H9 (cell line): ENCODE data around the gene ANKDD1A. TPM values are rescaled to one million over a fixed set of nuclear protein-coding genes. Genes with fewer than 3 reads are reported as not detected.
A peak's percentile ranks its signal among the peaks of the same experiment; 100 is the strongest.

ENCODE experiments used
- DNase-seq: peaks from one replicate; pipeline ENCODE4 v3.0.0-alpha.2; 2017
- H2AFZ ChIP-seq: one replicate; pipeline ENCODE4 v1.6.1; 2013; ENCODE audit warnings: mild to moderate bottlenecking, low read length, control low read depth, moderate library complexity
- H2AK5ac ChIP-seq: 2 replicates; pipeline ENCODE4 v1.6.1; 2013; ENCODE audit warnings: low read length, control low read depth, mixed read lengths; ENCODE audit not compliant: insufficient read length
- H2BK120ac ChIP-seq: one replicate; pipeline ENCODE4 v1.6.1; 2013; ENCODE audit warnings: low read depth, mild to moderate bottlenecking, low read length, control low read depth, inconsistent platforms; ENCODE audit not compliant: poor library complexity, severe bottlenecking
- H2BK12ac ChIP-seq: 2 replicates; pipeline ENCODE4 v1.6.1; 2013; ENCODE audit warnings: low read length, control low read depth, mixed read lengths, low read depth; ENCODE audit not compliant: insufficient read length
- H2BK15ac ChIP-seq: 2 replicates; pipeline ENCODE4 v1.6.1; 2013; ENCODE audit warnings: low read depth, low read length, control low read depth
- H2BK20ac ChIP-seq: one replicate; pipeline ENCODE4 v1.6.1; 2013; ENCODE audit warnings: low read depth, mild to moderate bottlenecking, low read length, control low read depth, inconsistent platforms; ENCODE audit not compliant: poor library complexity, severe bottlenecking
- H2BK5ac ChIP-seq: 2 replicates; pipeline ENCODE4 v1.6.1; 2013; ENCODE audit warnings: low read length, control low read depth, mixed read lengths; ENCODE audit not compliant: insufficient read length
- H3K14ac ChIP-seq: 2 replicates; pipeline ENCODE4 v1.6.1; 2013; ENCODE audit warnings: low read length, control low read depth; ENCODE audit not compliant: insufficient read depth
- H3K18ac ChIP-seq: 2 replicates; pipeline ENCODE4 v1.6.1; 2013; ENCODE audit warnings: low read depth, mild to moderate bottlenecking, mixed read lengths, low read length, control low read depth; ENCODE audit not compliant: insufficient read length
- H3K23ac ChIP-seq: 2 replicates; pipeline ENCODE4 v1.6.1; 2013; ENCODE audit warnings: low read length, control low read depth, mixed read lengths, low read depth; ENCODE audit not compliant: insufficient read length
- H3K23me2 ChIP-seq: 2 replicates; pipeline ENCODE4 v1.6.1; 2013; ENCODE audit warnings: low read depth, mild to moderate bottlenecking, mixed read lengths, low read length, control low read depth; ENCODE audit not compliant: insufficient read length, poor library complexity, severe bottlenecking
- H3K27ac ChIP-seq: 2 replicates; pipeline ENCODE4 v1.5.1; 2013; ENCODE audit warnings: low read length, control low read depth, mixed read lengths, low read depth; ENCODE audit not compliant: insufficient read length
- H3K27me3 ChIP-seq: 2 replicates; pipeline ENCODE4 v1.6.1; 2013; ENCODE audit warnings: low read length, control low read depth, inconsistent platforms; ENCODE audit not compliant: insufficient read depth
- H3K4ac ChIP-seq: 2 replicates; pipeline ENCODE4 v1.6.1; 2013; ENCODE audit warnings: low read depth, mild to moderate bottlenecking, control low read depth, inconsistent platforms, low read length, moderate library complexity
- H3K4me1 ChIP-seq: 2 replicates; pipeline ENCODE4 v1.6.1; 2013; ENCODE audit warnings: low read length, control low read depth, inconsistent platforms; ENCODE audit not compliant: insufficient read depth
- H3K4me2 ChIP-seq: 2 replicates; pipeline ENCODE4 v1.6.1; 2013; ENCODE audit warnings: low read length, control low read depth, mixed read lengths; ENCODE audit not compliant: insufficient read length, insufficient read depth
- H3K56ac ChIP-seq: 2 replicates; pipeline ENCODE4 v1.6.1; 2013; ENCODE audit warnings: low read depth, mild to moderate bottlenecking, mixed read lengths, low read length, control low read depth; ENCODE audit not compliant: insufficient read length
- H3K79me1 ChIP-seq: 2 replicates; pipeline ENCODE4 v1.6.1; 2013; ENCODE audit warnings: low read depth, mild to moderate bottlenecking, moderate library complexity, low read length, control low read depth, inconsistent platforms; ENCODE audit not compliant: insufficient read depth, poor library complexity, severe bottlenecking
- H3K79me2 ChIP-seq: 2 replicates; pipeline ENCODE4 v1.6.1; 2013; ENCODE audit warnings: low read length, control low read depth, inconsistent platforms; ENCODE audit not compliant: insufficient read depth
- H3K9ac ChIP-seq: 2 replicates; pipeline ENCODE4 v1.6.1; 2013; ENCODE audit warnings: low read length, control low read depth, mixed read lengths; ENCODE audit not compliant: insufficient read length; ENCODE audit errors: extremely low read depth
- H3K9me3 ChIP-seq: one replicate; pipeline ENCODE4 v1.6.1; 2013; ENCODE audit warnings: low read depth, low read length, inconsistent platforms; ENCODE audit not compliant: control insufficient read depth
- H3T11ph ChIP-seq: one replicate; pipeline ENCODE4 v1.6.1; 2013; ENCODE audit warnings: mild to moderate bottlenecking, low read length, control low read depth, inconsistent platforms
- H4K20me1 ChIP-seq: one replicate; pipeline ENCODE4 v1.6.1; 2013; ENCODE audit not compliant: control insufficient read depth, insufficient read length, insufficient read depth
- H4K5ac ChIP-seq: 2 replicates; pipeline ENCODE4 v1.6.1; 2013; ENCODE audit warnings: low read depth, mild to moderate bottlenecking, mixed read lengths, low read length, control low read depth; ENCODE audit not compliant: insufficient read length
- H4K8ac ChIP-seq: replicated peaks from 2 replicates; pipeline ENCODE4 v1.6.1; 2013; ENCODE audit warnings: low read length, control low read depth, mixed read lengths, low read depth; ENCODE audit not compliant: insufficient read length
- H4K91ac ChIP-seq: 2 replicates; pipeline ENCODE4 v1.6.1; 2013; ENCODE audit warnings: low read depth, mild to moderate bottlenecking, moderate library complexity, mixed read lengths, low read length, control low read depth; ENCODE audit not compliant: insufficient read length
- H3K27ac Mint-ChIP-seq, 3 experiments: 2 replicates in 2 of 3; 3 replicates in 1 of 3; pipeline ENCODE4 v1.8.0; 2020 to 2021; ENCODE audit warnings: mixed read lengths in 3 of 3, mild to moderate bottlenecking in 1 of 3, moderate library complexity in 1 of 3
- H3K27me3 Mint-ChIP-seq: 2 replicates; pipeline ENCODE4 v1.8.0; 2021; ENCODE audit warnings: low read depth, mild to moderate bottlenecking, moderate library complexity, mixed read lengths
- H3K36me3 Mint-ChIP-seq, 3 experiments: 2 replicates in 2 of 3; 3 replicates in 1 of 3; pipeline ENCODE4 v1.8.0; 2020 to 2021; ENCODE audit warnings: low read depth in 3 of 3, mixed read lengths in 3 of 3; ENCODE audit not compliant: insufficient read depth in 1 of 3
- H3K4me1 Mint-ChIP-seq, 2 experiments: 2 replicates each; pipeline ENCODE4 v1.8.0; 2020; ENCODE audit warnings: mixed read lengths in 2 of 2
- H3K4me3 Mint-ChIP-seq, 2 experiments: 2 replicates in 1 of 2; 3 replicates in 1 of 2; pipeline ENCODE4 v1.8.0; 2020 to 2021; ENCODE audit warnings: mild to moderate bottlenecking in 2 of 2, mixed read lengths in 2 of 2, moderate library complexity in 1 of 2
- H3K9me3 Mint-ChIP-seq, 2 experiments: 2 replicates in 1 of 2; 3 replicates in 1 of 2; pipeline ENCODE4 v1.8.0; 2020; ENCODE audit warnings: mild to moderate bottlenecking in 2 of 2, mixed read lengths in 2 of 2, moderate library complexity in 1 of 2
- CTCF ChIP-seq: fragments of 200-600 bp; sonication (generic); conservative IDR thresholded peaks from 3 replicates; pipeline ENCODE4 v1.8.0; 2021; ENCODE audit warnings: antibody characterized with exemption, mild to moderate bottlenecking
- WGBS: extraction: QIAGEN DNeasy Blood & Tissue Kit; methylation state at CpG from one replicate; pipeline ENCODE4 v1.1.7; 2013; ENCODE audit warnings: missing lambda C conversion rate, low lambda C conversion rate, mixed read lengths; ENCODE audit not compliant: insufficient read length; ENCODE audit errors: extremely low coverage; 5-methylcytosine and 5-hydroxymethylcytosine counted together
- total RNA-seq: library from RNA; stranded (reverse); gene quantifications from 2 replicates; pipeline ENCODE4 v1.2.1, GENCODE V29; 2021

Gene ANKDD1A
- total RNA-seq, 1 experiment from 2014 or later = 3.7 TPM

- no peak overlapping the region for H3K27ac ChIP-seq
- no peak overlapping the region for H3K4me2 ChIP-seq
- no CpG with 5 or more reads among the region's 3 CpGs for WGBS
These were observed 34.3 kb upstream of the ANKDD1A start for GRCh38 chr15:64877435-64877834.

More at GRCh38 chr15:64877435-64877834, 34.3 kb upstream of the ANKDD1A start:
- no peak overlapping the region for H3K18ac ChIP-seq
- no peak overlapping the region for H2BK12ac ChIP-seq
- no peak overlapping the region for H2AK5ac ChIP-seq
- TF ChIP-seq CTCF = no peak
- H2BK15ac ChIP-seq = no peak overlapping the region
- H3K23ac ChIP-seq = no peak overlapping the region
- H3K4me1 ChIP-seq = peaks cover 13% of the 10 kb centered on the region
- Mint-ChIP-seq H3K4me3 (no peak overlapping the region), H3K36me3 (no peaks in the 10 kb centered on the region), H3K9me3 (no peaks in the 10 kb centered on the region), H3K27me3 (peaks cover 2% of the 10 kb centered on the region; the same call in 1 of the 2 replicates), H3K4me1 (peaks cover 24 to 35% of the 10 kb centered on the region in 2 experiments), H3K27ac (peak overlapping the region in 1 of 3 experiments; percentile 36; a peak in 1 of 7 replicates)
- no peak overlapping the region for H2AFZ ChIP-seq
- peaks cover 3% of the 10 kb centered on the region; the same call in 1 of the 2 replicates for H3K27me3 ChIP-seq
- no peaks in the 10 kb centered on the region for H4K20me1 ChIP-seq
- no peaks in the 10 kb centered on the region for H3K9me3 ChIP-seq
- H2BK20ac ChIP-seq = no peak overlapping the region
- H4K5ac ChIP-seq = no peak overlapping the region
- H3K4ac ChIP-seq = no peak overlapping the region
- no peak overlapping the region for H2BK120ac ChIP-seq
- no peaks in the 10 kb centered on the region for H3K79me2 ChIP-seq
- no peaks in the 10 kb centered on the region for H3K23me2 ChIP-seq
- no peaks in the 10 kb centered on the region for H3K79me1 ChIP-seq
- H4K91ac ChIP-seq = no peak overlapping the region
- no peak overlapping the region for H3K14ac ChIP-seq
- DNase-seq = no peak
- H4K8ac ChIP-seq = no peak overlapping the region
- H3T11ph ChIP-seq = no peak overlapping the region
- H3K56ac ChIP-seq = no peak overlapping the region
- no peak overlapping the region for H2BK5ac ChIP-seq
- H3K9ac ChIP-seq = no peak overlapping the region
